ENCODE measurements around the gene CDH6. TPM values are rescaled to one million over a fixed set of nuclear protein-coding genes. Genes with fewer than 3 reads are reported as not detected.
"Not testable (repeated sequence)": the region's sequence is repeated elsewhere in the genome, so short reads cannot be mapped to it uniquely, and the experiment has no call there.

Gene CDH6
- total RNA-seq, 2 donors from 2014 or later = not detected

- Mint-ChIP-seq H3K27ac (no peak overlapping the region), H3K36me3 (ENCODE audit: low read depth) (no peaks in the 10 kb centered on the region), H3K4me3 (no peak overlapping the region), H3K27me3 (peaks cover 6% of the 10 kb centered on the region), H3K9me3 (no peaks in the 10 kb centered on the region), H3K4me1 (no peaks in the 10 kb centered on the region)
- ATAC-seq (replicated peaks) = no peak
These were observed 154.0 kb downstream of the CDH6 start for GRCh38 chr5:31347552-31347905.

GRCh38 chr5:31350395-31350794 lies 156.9 kb downstream of the CDH6 start:
- H3K4me3 Mint-ChIP-seq = no peak overlapping the region
- no peaks in the 10 kb centered on the region for H3K9me3 Mint-ChIP-seq
- H3K4me1 Mint-ChIP-seq = no peaks in the 10 kb centered on the region
- peaks cover 15% of the 10 kb centered on the region for H3K27me3 Mint-ChIP-seq
- no peak overlapping the region for H3K27ac Mint-ChIP-seq
- ATAC-seq (replicated peaks) = no peak
- H3K36me3 Mint-ChIP-seq (ENCODE audit: low read depth) = no peaks in the 10 kb centered on the region

- Mint-ChIP-seq H3K4me1 (no peaks in the 10 kb centered on the region), H3K36me3 (ENCODE audit: low read depth) (no peaks in the 10 kb centered on the region), H3K4me3 (no peak overlapping the region), H3K9me3 (peaks cover 3% of the 10 kb centered on the region), H3K27me3 (peaks cover 22% of the 10 kb centered on the region), H3K27ac (no peak overlapping the region)
- no peak for ATAC-seq (replicated peaks)
These were observed 161.9 kb downstream of the CDH6 start for GRCh38 chr5:31355337-31355736.

GRCh38 chr5:31357038-31357437 lies 163.6 kb downstream of the CDH6 start:
- H3K36me3 Mint-ChIP-seq (ENCODE audit: low read depth) = no peaks in the 10 kb centered on the region

GRCh38 chr5:31359839-31360238 lies 166.4 kb downstream of the CDH6 start:
- no peaks in the 10 kb centered on the region for H3K4me1 Mint-ChIP-seq
- no peaks in the 10 kb centered on the region for H3K36me3 Mint-ChIP-seq (ENCODE audit: low read depth)
- H3K27me3 Mint-ChIP-seq = peaks cover 25% of the 10 kb centered on the region
- no peak overlapping the region for H3K4me3 Mint-ChIP-seq
- no peak overlapping the region for H3K27ac Mint-ChIP-seq
- ATAC-seq (replicated peaks) = no peak
- H3K9me3 Mint-ChIP-seq = peaks cover 3% of the 10 kb centered on the region

More at GRCh38 chr5:31357038-31357437, 163.6 kb downstream of the CDH6 start:
- ATAC-seq (replicated peaks) = no peak
- H3K9me3 Mint-ChIP-seq = peaks cover 3% of the 10 kb centered on the region
- no peak overlapping the region for H3K27ac Mint-ChIP-seq
- no peak overlapping the region for H3K4me3 Mint-ChIP-seq
- peaks cover 31% of the 10 kb centered on the region for H3K27me3 Mint-ChIP-seq
- no peaks in the 10 kb centered on the region for H3K4me1 Mint-ChIP-seq

- H3K4me3 Mint-ChIP-seq = no peak overlapping the region
These were observed 167.7 kb downstream of the CDH6 start for GRCh38 chr5:31361234-31361633.

GRCh38 chr5:31361704-31362528 lies 168.4 kb downstream of the CDH6 start:
- not testable (repeated sequence) for H3K4me1 Mint-ChIP-seq; ATAC-seq (replicated peaks); H3K4me3 Mint-ChIP-seq; H3K36me3 Mint-ChIP-seq (ENCODE audit: low read depth); H3K27ac Mint-ChIP-seq; H3K9me3 Mint-ChIP-seq
- H3K27me3 Mint-ChIP-seq = peaks cover 22% of the 10 kb centered on the region

More at GRCh38 chr5:31361234-31361633, 167.7 kb downstream of the CDH6 start:
- Mint-ChIP-seq H3K4me1 (no peaks in the 10 kb centered on the region), H3K9me3 (no peaks in the 10 kb centered on the region), H3K27me3 (peaks cover 22% of the 10 kb centered on the region), H3K36me3 (ENCODE audit: low read depth) (no peaks in the 10 kb centered on the region), H3K27ac (no peak overlapping the region)
- ATAC-seq (replicated peaks) = no peak

GRCh38 chr5:31362529-31362900 lies 169.0 kb downstream of the CDH6 start:
- no peak for ATAC-seq (replicated peaks)
- Mint-ChIP-seq H3K4me1 (no peaks in the 10 kb centered on the region), H3K9me3 (no peaks in the 10 kb centered on the region), H3K27ac (no peak overlapping the region), H3K36me3 (ENCODE audit: low read depth) (no peaks in the 10 kb centered on the region), H3K4me3 (no peak overlapping the region), H3K27me3 (peaks cover 22% of the 10 kb centered on the region)

GRCh38 chr5:31362931-31363568 lies 169.6 kb downstream of the CDH6 start:
- no peaks in the 10 kb centered on the region for H3K4me1 Mint-ChIP-seq
- no peaks in the 10 kb centered on the region for H3K36me3 Mint-ChIP-seq (ENCODE audit: low read depth)
- H3K27me3 Mint-ChIP-seq = peaks cover 25% of the 10 kb centered on the region
- H3K9me3 Mint-ChIP-seq = no peaks in the 10 kb centered on the region
- H3K27ac Mint-ChIP-seq = no peak overlapping the region
- ATAC-seq (replicated peaks) = no peak
- no peak overlapping the region for H3K4me3 Mint-ChIP-seq

- Mint-ChIP-seq H3K27me3 (peaks cover 30% of the 10 kb centered on the region), H3K4me3 (no peak overlapping the region), H3K36me3 (ENCODE audit: low read depth) (no peaks in the 10 kb centered on the region), H3K4me1 (no peaks in the 10 kb centered on the region), H3K27ac (no peak overlapping the region), H3K9me3 (no peaks in the 10 kb centered on the region)
- ATAC-seq (replicated peaks) = no peak
These were observed 171.6 kb downstream of the CDH6 start for GRCh38 chr5:31364881-31365636.

GRCh38 chr5:31365776-31366175 lies 172.3 kb downstream of the CDH6 start:
- Mint-ChIP-seq H3K4me3 (no peak overlapping the region), H3K9me3 (no peaks in the 10 kb centered on the region), H3K4me1 (no peaks in the 10 kb centered on the region), H3K27ac (no peak overlapping the region), H3K36me3 (ENCODE audit: low read depth) (no peaks in the 10 kb centered on the region), H3K27me3 (peaks cover 25% of the 10 kb centered on the region)
- no peak for ATAC-seq (replicated peaks)

- no peak for ATAC-seq (replicated peaks)
- H3K27me3 Mint-ChIP-seq = peaks cover 28% of the 10 kb centered on the region
- no peaks in the 10 kb centered on the region for H3K36me3 Mint-ChIP-seq (ENCODE audit: low read depth)
- H3K4me1 Mint-ChIP-seq = no peaks in the 10 kb centered on the region
- H3K4me3 Mint-ChIP-seq = no peak overlapping the region
- H3K27ac Mint-ChIP-seq = no peak overlapping the region
- H3K9me3 Mint-ChIP-seq = no peaks in the 10 kb centered on the region
These were observed 173.5 kb downstream of the CDH6 start for GRCh38 chr5:31366941-31367340.

- no peak for ATAC-seq (replicated peaks)
- H3K27me3 Mint-ChIP-seq = peaks cover 27% of the 10 kb centered on the region
These were observed 178.6 kb downstream of the CDH6 start for GRCh38 chr5:31372124-31372523.

GRCh38 chr5:31375999-31376720 lies 182.7 kb downstream of the CDH6 start:
- no peaks in the 10 kb centered on the region for H3K4me1 Mint-ChIP-seq
- H3K27me3 Mint-ChIP-seq = peaks cover 15% of the 10 kb centered on the region
- H3K27ac Mint-ChIP-seq = no peak overlapping the region
- no peaks in the 10 kb centered on the region for H3K36me3 Mint-ChIP-seq (ENCODE audit: low read depth)
- no peak for ATAC-seq (replicated peaks)
- H3K4me3 Mint-ChIP-seq = no peak overlapping the region
- no peaks in the 10 kb centered on the region for H3K9me3 Mint-ChIP-seq

More at GRCh38 chr5:31372124-31372523, 178.6 kb downstream of the CDH6 start:
- no peaks in the 10 kb centered on the region for H3K36me3 Mint-ChIP-seq (ENCODE audit: low read depth)
- H3K9me3 Mint-ChIP-seq = no peaks in the 10 kb centered on the region
- no peak overlapping the region for H3K4me3 Mint-ChIP-seq
- H3K27ac Mint-ChIP-seq = no peak overlapping the region
- H3K4me1 Mint-ChIP-seq = no peaks in the 10 kb centered on the region
